GM08714 (cell line): ENCODE results near the gene POLDIP3.

Source experiments
- H3K4me3 ChIP-seq: fragments of 200-500 bp; sonication (Bioruptor generic); 2 replicates; pipeline ENCODE4 v1.5.1; 2014; ENCODE audit warnings: mild to moderate bottlenecking, low read length, inconsistent platforms
- ZNF274 ChIP-seq: IDR thresholded peaks from 2 replicates; pipeline ENCODE4 v1.6.1; 2012; ENCODE audit warnings: mild to moderate bottlenecking, low read depth, low read length

Gene POLDIP3, protein sequence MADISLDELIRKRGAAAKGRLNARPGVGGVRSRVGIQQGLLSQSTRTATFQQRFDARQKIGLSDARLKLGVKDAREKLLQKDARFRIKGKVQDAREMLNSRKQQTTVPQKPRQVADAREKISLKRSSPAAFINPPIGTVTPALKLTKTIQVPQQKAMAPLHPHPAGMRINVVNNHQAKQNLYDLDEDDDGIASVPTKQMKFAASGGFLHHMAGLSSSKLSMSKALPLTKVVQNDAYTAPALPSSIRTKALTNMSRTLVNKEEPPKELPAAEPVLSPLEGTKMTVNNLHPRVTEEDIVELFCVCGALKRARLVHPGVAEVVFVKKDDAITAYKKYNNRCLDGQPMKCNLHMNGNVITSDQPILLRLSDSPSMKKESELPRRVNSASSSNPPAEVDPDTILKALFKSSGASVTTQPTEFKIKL

DNA sequence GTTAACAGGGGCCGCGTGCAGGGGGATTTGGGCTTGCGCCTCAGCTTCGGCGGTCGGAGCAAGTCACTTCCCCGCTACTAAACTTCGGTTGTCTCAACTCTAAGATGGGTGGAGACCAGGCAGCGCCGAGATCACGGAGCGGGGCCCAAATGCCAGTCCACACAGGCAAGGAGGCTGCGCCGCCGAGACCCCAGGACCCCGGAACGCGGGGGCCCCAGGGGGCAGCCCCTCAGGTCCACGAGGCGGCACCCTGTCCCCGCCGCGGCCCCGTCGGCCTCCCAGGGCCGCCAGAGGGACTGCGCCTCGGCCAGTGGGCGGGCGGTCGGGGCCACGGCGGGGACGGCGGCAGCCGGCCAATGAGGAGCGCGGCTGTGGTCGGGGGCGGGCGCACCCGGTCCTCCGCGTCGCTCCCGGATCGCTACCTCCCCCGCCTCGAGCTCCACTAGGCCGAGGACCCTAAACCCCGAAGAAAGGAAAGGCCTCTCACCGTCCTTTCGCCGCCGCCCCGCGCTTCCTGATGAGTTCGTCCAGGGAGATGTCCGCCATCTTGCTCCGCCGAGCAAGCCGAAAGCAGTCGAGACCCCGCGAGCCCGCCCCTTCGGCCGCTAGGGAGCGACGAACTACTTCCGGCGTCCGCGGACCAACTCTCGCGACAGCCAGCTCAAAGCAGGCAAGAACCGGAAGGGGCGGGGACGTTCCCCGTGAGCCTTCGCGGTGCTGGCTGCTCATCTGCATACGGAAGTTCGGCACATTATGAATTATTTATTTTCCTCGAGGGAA is at the start of gene POLDIP3:
Gene POLDIP3 (minus strand): TSS at position 572 of the 780 bp plus-strand sequence. CDS start 26 bp downstream, at position 546.
- H3K4me3 ChIP-seq: peak within 1 kb of the TSS; percentile 89
- TF ChIP-seq ZNF274: no peak

DNA sequence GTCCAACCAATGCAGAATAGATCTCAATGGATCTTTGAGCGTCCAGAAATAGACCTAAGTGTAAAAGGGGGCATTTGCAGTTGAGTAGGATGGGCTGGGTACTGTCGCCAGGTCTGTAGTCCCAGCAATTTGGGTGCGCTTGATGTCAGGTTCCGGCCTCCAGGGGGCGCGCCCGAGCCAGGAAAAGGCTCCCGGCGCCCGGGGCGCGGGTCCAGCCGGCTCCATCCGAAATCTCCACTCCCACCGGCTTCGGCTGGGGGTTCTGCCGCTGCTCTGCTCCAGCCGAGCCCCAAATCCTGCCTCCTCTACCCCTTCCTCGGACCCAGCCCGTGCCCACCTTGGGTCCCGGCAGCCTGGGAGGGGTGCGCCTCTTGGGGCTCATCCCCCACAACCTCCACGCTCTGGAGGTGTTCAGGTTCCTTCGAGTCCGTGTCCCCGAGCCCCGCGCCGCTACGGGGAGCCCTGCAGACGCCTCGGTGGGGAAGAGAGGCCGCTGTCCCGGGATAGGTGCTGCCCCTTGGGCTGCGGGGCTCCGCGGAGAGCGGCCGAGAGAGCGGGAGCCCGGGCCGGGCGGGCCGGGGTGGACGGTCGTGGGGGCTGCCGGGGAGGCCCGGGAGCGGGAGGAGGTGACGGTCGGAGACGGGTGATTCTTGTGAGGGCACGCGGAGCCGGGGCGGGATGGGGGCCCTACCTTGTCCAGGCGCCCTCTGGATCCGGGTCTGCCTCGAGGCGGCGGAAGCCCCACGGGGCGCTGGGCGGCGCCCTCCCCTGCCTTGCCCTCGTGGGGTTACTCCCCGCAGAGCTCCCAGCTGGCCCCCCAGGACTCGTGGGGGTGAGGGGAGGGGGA is 47.5 kb upstream of the POLDIP3 start:
- no peak for TF ChIP-seq ZNF274
- peak overlapping the region; percentile 56; the same call in 1 of the 2 replicates for H3K4me3 ChIP-seq

DNA sequence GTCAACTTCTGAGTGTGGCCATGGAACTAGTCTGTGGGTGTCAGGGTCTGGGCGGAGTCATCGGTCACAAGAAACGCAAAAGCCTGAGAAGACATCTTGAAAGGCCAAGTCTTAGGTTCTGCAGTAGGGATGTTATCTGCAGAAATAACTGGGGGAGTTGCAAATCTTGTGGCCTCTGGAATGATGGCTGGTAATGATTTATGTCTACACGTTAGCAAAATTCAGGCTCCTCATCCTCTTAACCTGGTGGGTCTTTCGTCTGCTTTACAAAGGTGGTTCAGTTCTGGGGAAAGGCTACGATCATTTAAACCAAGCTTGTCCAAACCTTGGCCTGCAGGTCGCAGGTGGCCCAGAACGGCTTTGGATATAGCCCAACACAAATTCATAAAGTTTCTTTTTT is 41.9 kb upstream of the POLDIP3 start:
- no peak for TF ChIP-seq ZNF274

DNA sequence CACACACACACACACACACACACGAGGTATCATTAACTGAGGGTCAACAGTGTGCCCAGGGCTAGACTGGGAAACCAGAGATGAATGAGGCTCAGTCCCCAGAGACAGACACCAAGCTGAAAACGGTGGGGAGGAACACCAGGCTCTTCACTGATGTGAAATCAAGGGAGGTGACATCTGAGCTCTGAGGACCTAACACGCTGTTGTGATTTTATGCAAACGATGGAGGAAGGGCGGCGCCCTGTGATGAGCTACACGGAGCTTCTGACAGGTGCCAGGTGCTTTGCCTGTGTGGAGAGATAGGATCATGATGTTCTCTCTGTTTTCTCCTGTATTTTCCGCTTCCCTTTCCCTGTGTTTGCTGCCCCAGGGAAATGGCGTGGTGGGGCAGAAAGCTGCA is 41.0 kb upstream of the POLDIP3 start:
- H3K4me3 ChIP-seq: no peak overlapping the region
- no peak for TF ChIP-seq ZNF274

More for the DNA sequence above, 41.9 kb upstream of the POLDIP3 start:
- no peak overlapping the region for H3K4me3 ChIP-seq

DNA sequence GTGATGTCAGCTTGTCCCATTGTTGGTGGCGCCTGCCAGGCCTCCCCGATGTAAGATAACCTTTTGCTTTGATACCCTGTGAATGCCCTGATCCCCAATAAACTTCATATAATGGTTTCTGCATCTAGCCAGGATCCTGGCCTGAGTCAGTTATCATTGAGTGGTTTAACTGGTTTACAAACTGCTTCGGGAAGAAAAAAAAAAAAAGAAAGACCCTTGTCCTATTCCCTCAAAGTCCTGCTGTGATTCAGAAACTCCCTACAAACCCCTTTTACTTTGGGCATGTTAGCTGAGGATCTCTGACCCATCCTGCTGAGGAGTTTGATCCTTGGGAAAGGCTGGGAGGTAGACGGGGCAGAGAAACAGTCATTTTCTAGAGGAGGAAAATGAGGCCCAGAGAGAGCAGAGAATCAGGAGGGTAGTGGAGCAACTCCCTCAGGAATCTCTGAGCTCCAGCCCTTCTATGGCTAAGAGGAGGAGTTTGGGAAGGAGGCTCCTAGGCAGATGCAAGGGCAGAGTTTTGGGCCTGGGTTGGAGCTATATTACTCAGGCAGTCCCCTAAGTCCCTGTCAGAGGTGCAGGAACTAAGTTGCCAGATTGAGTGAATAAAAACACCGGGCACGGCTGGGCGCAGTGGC is 39.9 kb upstream of the POLDIP3 start:
- no peak overlapping the region for H3K4me3 ChIP-seq

DNA sequence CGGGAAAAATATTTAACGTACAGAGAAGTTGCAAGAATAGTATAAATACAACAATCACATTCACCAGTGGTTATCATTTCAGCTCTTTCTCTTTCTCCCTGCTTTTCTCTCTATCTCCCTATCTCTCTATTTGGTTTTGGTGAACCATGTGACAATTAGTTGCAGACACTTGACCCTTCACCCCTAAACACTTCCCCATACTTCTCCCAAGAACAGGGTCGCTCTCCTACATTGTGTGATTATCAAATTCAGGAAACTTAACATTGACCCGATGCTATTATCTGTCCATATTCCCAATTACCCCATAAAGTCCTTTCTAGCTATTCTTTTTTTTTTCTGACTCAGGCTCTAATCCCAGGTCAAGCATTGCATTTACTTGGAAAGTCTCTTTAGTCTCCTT is 39.3 kb upstream of the POLDIP3 start:
- no peak overlapping the region for H3K4me3 ChIP-seq

More for the DNA sequence above, 39.9 kb upstream of the POLDIP3 start:
- TF ChIP-seq ZNF274: no peak

DNA sequence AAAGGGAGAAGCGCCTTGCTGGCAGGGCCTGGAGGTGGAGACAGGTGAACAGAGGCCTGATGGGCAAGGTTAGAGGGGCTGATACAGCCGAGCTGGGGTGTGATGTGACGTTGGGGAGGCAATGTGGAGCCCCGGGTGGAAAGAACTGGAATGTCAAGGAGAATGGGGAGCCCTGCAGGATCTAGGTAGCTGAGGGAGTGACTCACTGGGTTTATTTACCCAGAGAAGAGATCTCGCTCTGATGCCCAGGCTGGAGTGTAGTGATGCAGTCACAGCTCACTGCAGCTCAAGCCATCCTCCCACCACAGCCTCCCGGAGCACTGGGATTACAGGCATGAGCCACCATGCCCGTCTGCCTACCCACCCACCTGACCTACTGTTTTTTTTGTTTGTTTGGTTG is 36.5 kb upstream of the POLDIP3 start:
- TF ChIP-seq ZNF274: no peak
- no peak overlapping the region for H3K4me3 ChIP-seq

More for the DNA sequence above, 39.3 kb upstream of the POLDIP3 start:
- TF ChIP-seq ZNF274: no peak

DNA sequence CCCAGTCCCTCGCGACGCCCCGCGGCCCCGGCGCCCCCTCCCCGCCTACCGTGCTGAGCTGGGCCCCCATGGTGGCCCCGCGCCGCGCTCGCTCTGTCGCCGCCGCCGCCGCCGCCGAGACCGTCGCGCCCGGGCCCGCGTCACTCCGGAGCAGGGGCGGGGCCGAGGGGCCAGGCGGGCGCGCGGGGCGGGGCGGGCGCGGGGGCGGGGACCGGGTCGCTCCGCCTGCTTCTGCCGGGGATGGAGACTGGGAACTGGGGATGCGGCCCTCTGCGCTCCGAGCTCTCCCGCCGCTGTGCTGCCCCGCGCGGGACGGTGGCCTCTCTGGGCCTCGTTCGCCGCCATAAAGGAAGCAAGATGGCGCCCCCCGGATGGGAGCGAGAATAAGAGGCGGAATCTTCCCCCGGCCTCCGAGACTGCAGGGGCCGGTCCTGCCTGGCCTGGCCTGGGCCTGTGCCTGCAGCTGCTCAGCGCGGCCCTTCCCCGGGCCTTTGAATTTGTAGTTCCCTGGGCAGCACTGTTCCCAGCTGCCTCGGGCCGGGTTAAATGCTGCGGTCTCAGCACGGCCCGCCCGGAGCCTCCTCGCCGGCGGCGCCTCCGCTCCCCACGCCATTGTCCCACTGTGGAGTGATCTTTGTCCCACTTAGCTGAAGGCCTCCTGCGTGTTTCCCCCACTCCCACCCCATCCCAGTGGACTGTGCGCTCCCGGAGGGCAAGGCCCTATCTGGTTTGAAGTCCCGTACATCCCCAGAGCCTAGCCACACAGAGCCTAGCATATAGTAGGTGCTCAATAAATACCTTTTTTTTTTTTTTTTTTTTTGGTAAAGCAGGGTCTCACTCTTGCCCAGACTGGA is 34.8 kb upstream of the POLDIP3 start, which contains the start of gene CYB5R3:
Gene CYB5R3 (minus strand): TSS at position 147 of the 854 bp plus-strand sequence. CDS start 77 bp downstream, at position 70.
- TF ChIP-seq ZNF274: no peak

DNA sequence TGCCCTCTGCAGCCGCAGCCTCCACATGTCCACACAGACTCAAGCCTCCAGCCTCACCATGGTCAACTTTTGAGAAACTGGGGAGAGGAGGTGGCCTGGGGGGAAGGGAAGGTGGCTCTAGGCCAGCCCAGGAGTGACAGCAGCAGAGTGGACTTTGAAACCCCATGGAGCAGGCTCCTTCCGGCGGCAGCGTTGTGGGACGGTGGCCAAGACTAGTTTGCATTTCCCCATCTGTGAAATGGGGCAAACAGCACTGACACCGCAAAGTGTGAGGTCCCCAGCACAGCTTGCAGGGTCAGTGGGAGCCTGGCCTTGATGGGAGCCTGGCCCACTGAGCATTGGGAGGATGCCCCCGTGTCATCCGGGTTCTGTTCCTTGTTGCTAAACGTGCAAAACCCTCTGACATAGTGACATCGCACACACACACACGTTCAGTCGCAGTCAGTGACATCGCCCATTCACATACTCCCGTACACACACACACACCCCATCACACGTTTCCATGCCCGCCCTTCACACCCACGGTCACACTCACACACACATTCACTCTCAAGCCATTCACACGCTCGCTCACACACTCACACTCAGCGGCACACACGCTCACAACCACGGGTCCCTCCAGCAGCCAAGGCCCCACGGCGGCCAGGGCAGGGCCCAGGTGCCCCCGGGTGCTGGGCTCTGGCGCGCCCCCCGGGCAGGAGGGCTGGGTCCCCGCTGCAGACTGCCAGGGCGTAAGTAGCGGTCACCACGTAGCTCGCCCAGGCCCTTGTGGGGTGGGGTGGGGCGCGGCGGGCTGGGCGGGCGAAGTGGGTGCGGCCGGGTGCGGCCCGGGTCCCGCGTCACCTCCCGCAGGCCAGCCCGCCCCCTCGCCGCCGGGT is 33.9 kb upstream of the POLDIP3 start:
- H3K4me3 ChIP-seq: peak overlapping the region; percentile 94
- TF ChIP-seq ZNF274: no peak

More for the DNA sequence above, 34.8 kb upstream of the POLDIP3 start, which contains the start of gene CYB5R3:
- peak within 1 kb of the TSS; percentile 94 for H3K4me3 ChIP-seq

DNA sequence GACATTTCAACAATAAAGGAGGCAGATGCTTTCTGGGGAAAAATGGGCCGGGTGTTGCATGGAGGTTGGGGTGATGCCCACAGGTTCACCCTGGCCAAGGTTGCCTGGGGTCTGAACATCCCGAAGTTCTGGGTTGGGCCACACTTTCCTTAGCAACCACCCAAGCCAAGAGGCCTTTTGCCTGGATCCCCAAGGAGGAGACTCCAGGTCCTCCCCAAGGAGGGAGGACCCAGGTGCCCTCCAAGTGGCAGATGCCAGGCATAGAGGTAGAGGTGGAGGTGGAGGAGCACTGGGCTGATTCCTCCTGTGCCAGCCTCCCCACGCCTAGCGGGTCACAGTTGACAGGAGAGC is 33.3 kb upstream of the POLDIP3 start:
- peak overlapping the region; percentile 94; the same call in 1 of the 2 replicates for H3K4me3 ChIP-seq
- no peak for TF ChIP-seq ZNF274
